NB4 (cell line): ENCODE results near the gene SLC19A1.

Experiments used
- DNase-seq: peaks from one replicate; pipeline ENCODE4 v3.0.0; 2010; ENCODE audit warnings: low read depth
- H3K4me3 ChIP-seq: one replicate; pipeline ENCODE4 v1.5.1; 2011; ENCODE audit warnings: mild to moderate bottlenecking, low read depth, low read length, moderate library complexity
- MYC ChIP-seq: IDR thresholded peaks from 2 replicates; pipeline ENCODE4 v1.6.1; 2011; ENCODE audit warnings: low read depth, low read length
- POLR2A ChIP-seq: IDR thresholded peaks from 2 replicates; pipeline ENCODE4 v1.6.1; 2011; ENCODE audit warnings: mild to moderate bottlenecking; ENCODE audit not compliant: insufficient read length; ENCODE audit errors: extremely low read depth
- TF ChIP-seq, protein P1 (sequence below): IDR thresholded peaks from 2 replicates; pipeline ENCODE4 v1.6.1; 2011; ENCODE audit warnings: low read depth, low read length
- TF ChIP-seq, protein P2 (sequence below): IDR thresholded peaks from one replicate; pipeline ENCODE4 v1.5.1; 2012; ENCODE audit warnings: low read depth, low read length

Gene SLC19A1

GRCh38 chr21:45491056-45491455 is 51.2 kb downstream of the SLC19A1 start:
- no peak overlapping the region for H3K4me3 ChIP-seq
- DNase-seq, result no peak
- TF ChIP-seq, protein P1, sequence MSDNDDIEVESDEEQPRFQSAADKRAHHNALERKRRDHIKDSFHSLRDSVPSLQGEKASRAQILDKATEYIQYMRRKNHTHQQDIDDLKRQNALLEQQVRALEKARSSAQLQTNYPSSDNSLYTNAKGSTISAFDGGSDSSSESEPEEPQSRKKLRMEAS, result no peak
- TF ChIP-seq, protein P2, sequence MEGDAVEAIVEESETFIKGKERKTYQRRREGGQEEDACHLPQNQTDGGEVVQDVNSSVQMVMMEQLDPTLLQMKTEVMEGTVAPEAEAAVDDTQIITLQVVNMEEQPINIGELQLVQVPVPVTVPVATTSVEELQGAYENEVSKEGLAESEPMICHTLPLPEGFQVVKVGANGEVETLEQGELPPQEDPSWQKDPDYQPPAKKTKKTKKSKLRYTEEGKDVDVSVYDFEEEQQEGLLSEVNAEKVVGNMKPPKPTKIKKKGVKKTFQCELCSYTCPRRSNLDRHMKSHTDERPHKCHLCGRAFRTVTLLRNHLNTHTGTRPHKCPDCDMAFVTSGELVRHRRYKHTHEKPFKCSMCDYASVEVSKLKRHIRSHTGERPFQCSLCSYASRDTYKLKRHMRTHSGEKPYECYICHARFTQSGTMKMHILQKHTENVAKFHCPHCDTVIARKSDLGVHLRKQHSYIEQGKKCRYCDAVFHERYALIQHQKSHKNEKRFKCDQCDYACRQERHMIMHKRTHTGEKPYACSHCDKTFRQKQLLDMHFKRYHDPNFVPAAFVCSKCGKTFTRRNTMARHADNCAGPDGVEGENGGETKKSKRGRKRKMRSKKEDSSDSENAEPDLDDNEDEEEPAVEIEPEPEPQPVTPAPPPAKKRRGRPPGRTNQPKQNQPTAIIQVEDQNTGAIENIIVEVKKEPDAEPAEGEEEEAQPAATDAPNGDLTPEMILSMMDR, result no peak

DNA sequence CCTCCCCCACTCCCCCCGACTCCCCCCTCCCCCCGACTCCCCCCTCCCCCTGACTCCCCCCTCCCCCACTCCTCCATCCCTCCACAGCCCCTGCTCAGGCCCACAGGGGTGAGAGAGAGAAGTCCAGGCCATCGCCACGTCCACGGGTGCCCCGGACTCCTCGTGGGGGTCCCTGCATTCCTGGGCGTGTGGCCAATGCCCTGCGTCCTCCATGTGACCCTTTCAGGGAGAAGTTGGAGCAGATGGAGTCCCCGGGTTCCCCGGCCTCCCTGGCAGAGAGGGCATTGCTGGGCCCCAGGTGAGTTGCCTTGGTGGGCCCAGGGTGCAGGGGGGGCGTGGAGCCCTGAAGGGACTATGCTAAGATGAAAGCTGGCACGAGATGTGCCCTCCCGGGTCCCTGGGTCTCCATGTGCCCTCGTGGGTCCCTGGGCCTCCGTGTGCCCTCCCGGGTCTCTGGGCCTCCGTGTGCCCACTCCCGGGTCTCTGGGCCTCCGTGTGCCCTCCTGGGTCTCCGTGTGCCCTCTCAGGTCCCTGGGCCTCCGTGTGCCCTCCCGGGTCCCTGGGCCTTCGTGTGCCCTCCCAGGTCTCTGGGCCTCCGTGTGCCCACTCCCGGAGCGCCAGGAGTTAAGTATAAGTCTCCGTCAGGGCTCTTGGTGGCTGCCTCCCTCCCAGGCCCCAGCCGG is 52.0 kb downstream of the SLC19A1 start:
- no peak overlapping the region for H3K4me3 ChIP-seq
- no peak for DNase-seq
- TF ChIP-seq, protein P1, result no peak
- TF ChIP-seq, protein P2, result no peak
- TF ChIP-seq MYC, result no peak
- TF ChIP-seq POLR2A, result no peak

DNA sequence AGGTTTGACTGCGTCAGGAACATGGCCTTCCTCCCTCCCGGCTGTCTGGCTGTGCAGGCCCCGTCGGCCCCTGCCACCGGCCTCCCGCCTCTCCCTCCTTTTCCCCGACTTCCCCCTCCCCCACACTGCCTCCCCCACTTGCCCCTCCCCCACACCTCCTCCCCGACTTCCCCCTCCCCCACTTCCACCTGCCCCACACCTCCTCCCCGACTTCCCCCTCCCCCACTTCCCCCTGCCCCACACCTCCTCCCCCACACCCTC is 52.6 kb downstream of the SLC19A1 start:
- DNase-seq, result no peak
- H3K4me3 ChIP-seq, result no peak overlapping the region
- TF ChIP-seq, protein P2, result no peak
- no peak for TF ChIP-seq POLR2A
- TF ChIP-seq, protein P1, result no peak
- TF ChIP-seq MYC, result no peak

- no peak overlapping the region for H3K4me3 ChIP-seq
- TF ChIP-seq, protein P2, result no peak
- TF ChIP-seq POLR2A (no peak), MYC (no peak)
- TF ChIP-seq, protein P1, result no peak
- DNase-seq, result no peak
Observed at GRCh38 chr21:45488931-45489721, 53.1 kb downstream of the SLC19A1 start.

DNA sequence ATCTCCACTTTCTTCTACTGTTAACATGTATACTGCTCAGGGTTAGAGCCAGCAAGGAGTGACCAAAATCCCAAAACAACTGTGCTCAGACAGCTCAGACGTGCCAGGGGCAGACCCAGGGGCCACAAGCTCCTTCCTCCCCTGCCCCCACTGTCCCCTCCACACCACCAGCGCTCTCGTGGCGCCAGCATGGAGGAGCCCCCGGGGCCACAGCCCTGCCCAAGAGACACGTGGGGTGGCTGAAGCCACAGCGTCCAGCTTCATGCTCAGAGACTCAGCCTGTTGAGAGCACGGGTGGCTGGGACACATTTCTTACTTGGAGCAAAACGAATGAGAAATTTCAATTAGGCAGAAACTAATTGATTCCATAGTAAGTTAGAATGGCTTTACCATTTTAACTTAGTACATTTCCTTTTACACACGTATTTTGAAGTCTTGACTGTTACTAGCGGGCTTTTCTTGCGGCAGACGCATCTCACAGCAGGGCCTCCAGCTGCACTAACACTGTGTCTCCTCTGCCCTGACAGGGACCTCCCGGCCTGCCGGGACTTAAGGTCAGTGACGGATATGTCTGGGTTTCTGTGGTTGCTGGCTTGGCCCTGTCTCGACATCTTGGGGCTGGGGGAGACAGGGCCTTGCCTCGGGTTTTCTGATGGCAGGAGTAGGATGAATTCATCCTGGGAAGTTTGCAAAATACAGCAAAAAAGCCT is 54.2 kb downstream of the SLC19A1 start:
- DNase-seq, result no peak
- H3K4me3 ChIP-seq, result no peak overlapping the region
- TF ChIP-seq, protein P2, result no peak
- TF ChIP-seq MYC, result no peak
